Loucy (cell line): ENCODE measurements around the gene PTH1R.

Experiments
- H2AFZ ChIP-seq: fragments of 200-600 bp; sonication (generic); 2 replicates; pipeline ENCODE4 v1.6.0; 2016; ENCODE audit warnings: antibody characterized with exemption, mild to moderate bottlenecking, low read length, moderate library complexity
- H3F3A ChIP-seq: fragments of 200-600 bp; 2 replicates; pipeline ENCODE4 v1.6.0; 2016; ENCODE audit warnings: antibody characterized with exemption, low read depth, mild to moderate bottlenecking
- H3K27me3 ChIP-seq: fragments of 200-600 bp; sonication (generic); 2 replicates; pipeline ENCODE4 v1.6.1; 2014; ENCODE audit warnings: low read length, mild to moderate bottlenecking; ENCODE audit not compliant: insufficient read depth, poor library complexity, severe bottlenecking
- H3K36me3 ChIP-seq: fragments of 200-600 bp; sonication (generic); 2 replicates; pipeline ENCODE4 v1.6.1; 2016; ENCODE audit warnings: low read length; ENCODE audit not compliant: insufficient read depth
- H3K4me1 ChIP-seq: fragments of 200-600 bp; sonication (generic); 2 replicates; pipeline ENCODE4 v1.5.1; 2014; ENCODE audit warnings: low read length, mild to moderate bottlenecking; ENCODE audit not compliant: insufficient read depth, poor library complexity, severe bottlenecking
- H3K4me2 ChIP-seq: fragments of 200-600 bp; sonication (generic); 2 replicates; pipeline ENCODE4 v1.6.0; 2014; ENCODE audit warnings: antibody characterized with exemption, low read length, low read depth, mild to moderate bottlenecking; ENCODE audit not compliant: poor library complexity, severe bottlenecking
- H3K4me3 ChIP-seq: fragments of 200-600 bp; sonication (generic); 2 replicates; pipeline ENCODE4 v1.5.1; 2014; ENCODE audit warnings: low read length, mild to moderate bottlenecking, mixed read lengths; ENCODE audit not compliant: poor library complexity, severe bottlenecking
- H3K79me2 ChIP-seq: fragments of 200-600 bp; sonication (generic); 2 replicates; pipeline ENCODE4 v1.6.1; 2014; ENCODE audit warnings: low read length; ENCODE audit not compliant: insufficient read depth
- H3K9ac ChIP-seq: fragments of 200-600 bp; sonication (generic); 2 replicates; pipeline ENCODE4 v1.6.0; 2014; ENCODE audit warnings: mild to moderate bottlenecking, low read depth, low read length, moderate library complexity; ENCODE audit not compliant: poor library complexity, severe bottlenecking
- H3K9me2 ChIP-seq: fragments of 200-600 bp; sonication (generic); replicated peaks from 2 replicates; pipeline ENCODE4 v1.6.1; 2016; ENCODE audit warnings: low read depth, low read length, mixed read lengths
- H3K9me3 ChIP-seq: fragments of 200-600 bp; sonication (generic); 2 replicates; pipeline ENCODE4 v1.6.1; 2014; ENCODE audit warnings: mild to moderate bottlenecking, antibody characterized with exemption, low read length, low read depth; ENCODE audit not compliant: insufficient read depth
- H4K20me1 ChIP-seq: fragments of 200-600 bp; sonication (generic); 2 replicates; pipeline ENCODE4 v1.6.0; 2014; ENCODE audit warnings: antibody characterized with exemption, low read length, mild to moderate bottlenecking; ENCODE audit not compliant: insufficient read depth, poor library complexity, severe bottlenecking
- CTCF ChIP-seq: fragments of 200-600 bp; sonication (generic); conservative IDR thresholded peaks from 2 replicates; pipeline ENCODE4 v1.5.1; 2014; ENCODE audit warnings: mild to moderate bottlenecking, antibody characterized with exemption, low read length
- EZH2phosphoT487 ChIP-seq: fragments of 200-600 bp; IDR thresholded peaks from 2 replicates; pipeline ENCODE4 v1.6.1; 2018; ENCODE audit warnings: antibody characterized with exemption, mild to moderate bottlenecking, moderate library complexity, borderline replicate concordance

Gene PTH1R

GRCh38 chr3:46866720-46867549, 10.6 kb upstream of the PTH1R start:
- Histone ChIP-seq H3K9ac (no peak overlapping the region), H3K79me2 (no peaks in the 10 kb centered on the region), H3K36me3 (no peaks in the 10 kb centered on the region), H3K4me1 (no peaks in the 10 kb centered on the region), H3K9me2 (no peaks in the 10 kb centered on the region), H3K27me3 (no peaks in the 10 kb centered on the region), H3K9me3 (no peaks in the 10 kb centered on the region), H3F3A (no peaks in the 10 kb centered on the region), H2AFZ (no peak overlapping the region), H4K20me1 (no peaks in the 10 kb centered on the region), H3K4me3 (no peak overlapping the region), H3K4me2 (no peak overlapping the region)
- TF ChIP-seq EZH2phosphoT487 (no peak), CTCF (peak; percentile 98)

GRCh38 chr3:46867550-46867898, 10.0 kb upstream of the PTH1R start:
- no peaks in the 10 kb centered on the region for H3K36me3 ChIP-seq
- H3K9ac ChIP-seq = no peak overlapping the region
- no peaks in the 10 kb centered on the region for H3K9me2 ChIP-seq
- no peak overlapping the region for H3K4me3 ChIP-seq
- H3K4me1 ChIP-seq = no peaks in the 10 kb centered on the region
- TF ChIP-seq EZH2phosphoT487 (no peak), CTCF (no peak)
- no peaks in the 10 kb centered on the region for H3K9me3 ChIP-seq
- no peak overlapping the region for H2AFZ ChIP-seq
- H4K20me1 ChIP-seq = no peaks in the 10 kb centered on the region
- no peaks in the 10 kb centered on the region for H3K79me2 ChIP-seq
- no peak overlapping the region for H3K4me2 ChIP-seq
- H3F3A ChIP-seq = no peaks in the 10 kb centered on the region
- H3K27me3 ChIP-seq = no peaks in the 10 kb centered on the region

DNA sequence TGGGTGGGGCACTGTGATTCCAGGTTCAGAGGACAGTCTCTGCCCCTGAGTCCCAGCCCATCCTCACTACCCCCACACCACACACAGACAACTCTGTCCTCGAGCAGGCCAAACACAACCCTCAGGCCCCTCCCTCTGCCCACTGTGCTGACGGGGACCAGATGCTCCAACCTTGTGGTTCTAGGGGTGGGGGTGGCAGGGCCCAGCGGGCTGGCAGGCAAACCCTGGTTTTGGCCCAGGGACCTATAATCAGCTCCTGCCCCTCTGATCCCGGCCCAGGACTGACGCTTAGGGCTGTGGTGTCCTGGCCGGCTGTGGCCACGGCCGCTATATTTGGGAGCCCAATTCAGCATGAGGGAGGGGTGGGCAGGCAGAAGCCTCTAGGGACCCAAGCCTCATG, 9.2 kb upstream of the PTH1R start:
- Histone ChIP-seq H3K9me3 (no peaks in the 10 kb centered on the region), H3K36me3 (no peaks in the 10 kb centered on the region), H3K4me1 (no peaks in the 10 kb centered on the region), H3K9me2 (no peaks in the 10 kb centered on the region), H3K4me3 (no peak overlapping the region), H3K79me2 (no peaks in the 10 kb centered on the region), H3K9ac (no peak overlapping the region), H3K4me2 (no peak overlapping the region), H4K20me1 (no peaks in the 10 kb centered on the region), H3F3A (no peaks in the 10 kb centered on the region), H3K27me3 (no peaks in the 10 kb centered on the region), H2AFZ (no peak overlapping the region)
- TF ChIP-seq EZH2phosphoT487 (no peak), CTCF (no peak)
